Nephron progenitor cell (in vitro differentiated cells): Measurements from ENCODE around the gene PAK2.
"Not testable (repeated sequence)": the region's sequence is repeated elsewhere in the genome, so short reads cannot be mapped to it uniquely, and the experiment has no call there.

ENCODE experiments used
- DNase-seq: peaks from one replicate; pipeline ENCODE4 v3.0.0; 2021
- H3K27ac Mint-ChIP-seq: 2 replicates; pipeline ENCODE4 v1.8.0; 2021; ENCODE audit warnings: mild to moderate bottlenecking, moderate library complexity, mixed read lengths
- H3K27me3 Mint-ChIP-seq: 2 replicates; pipeline ENCODE4 v1.8.0; 2021; ENCODE audit warnings: mild to moderate bottlenecking, low read depth, mixed read lengths; ENCODE audit not compliant: poor library complexity
- H3K36me3 Mint-ChIP-seq: 2 replicates; pipeline ENCODE4 v1.8.0; 2021; ENCODE audit warnings: low read depth, mixed read lengths
- H3K4me1 Mint-ChIP-seq: 2 replicates; pipeline ENCODE4 v1.8.0; 2021; ENCODE audit warnings: mixed read lengths
- H3K4me3 Mint-ChIP-seq: 2 replicates; pipeline ENCODE4 v1.8.0; 2021; ENCODE audit warnings: mild to moderate bottlenecking, moderate library complexity, mixed read lengths
- H3K9me3 Mint-ChIP-seq: 2 replicates; pipeline ENCODE4 v1.8.0; 2021; ENCODE audit warnings: mild to moderate bottlenecking, moderate library complexity, mixed read lengths
- TF ChIP-seq, protein P1 (sequence below): fragments of 200-600 bp; sonication (generic); IDR thresholded peaks from 2 replicates; pipeline ENCODE4 v1.5.0; 2021; ENCODE audit warnings: antibody characterized with exemption

The PAK2 gene

DNA sequence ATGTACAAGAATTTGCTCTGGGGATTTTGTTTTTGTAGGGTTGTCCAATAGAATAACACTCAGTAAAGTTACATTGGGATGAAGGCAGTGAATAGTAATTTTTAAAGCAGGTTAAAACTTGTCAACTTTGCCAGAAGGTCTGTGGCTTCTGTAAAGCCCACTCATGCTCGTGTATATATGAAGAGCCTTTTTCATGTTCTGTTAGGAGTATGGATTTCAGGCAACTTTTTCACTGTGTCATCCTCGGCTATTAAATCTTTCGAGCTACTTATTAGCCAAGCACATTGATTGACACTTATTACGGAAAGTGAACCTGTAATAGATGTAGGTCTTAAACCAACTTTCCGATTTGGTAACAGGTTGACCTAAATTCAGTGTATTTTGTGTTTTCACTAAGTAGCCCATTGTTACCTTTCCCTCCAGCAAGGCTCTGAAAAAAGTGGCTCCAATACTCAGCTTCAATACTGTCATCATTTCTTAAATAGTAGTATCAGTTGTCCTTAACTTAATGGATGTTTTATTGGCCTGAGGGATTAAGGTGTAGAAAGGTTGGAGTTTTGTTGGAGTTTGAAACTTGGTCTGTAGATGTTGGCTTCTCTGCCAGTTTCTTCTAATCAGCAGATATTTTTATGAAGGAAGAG lies 1.7 kb downstream of the PAK2 start:
- H3K27ac Mint-ChIP-seq, result peak overlapping the region; percentile 100
- peaks cover 33% of the 10 kb centered on the region for H3K9me3 Mint-ChIP-seq
- TF ChIP-seq, protein P1, sequence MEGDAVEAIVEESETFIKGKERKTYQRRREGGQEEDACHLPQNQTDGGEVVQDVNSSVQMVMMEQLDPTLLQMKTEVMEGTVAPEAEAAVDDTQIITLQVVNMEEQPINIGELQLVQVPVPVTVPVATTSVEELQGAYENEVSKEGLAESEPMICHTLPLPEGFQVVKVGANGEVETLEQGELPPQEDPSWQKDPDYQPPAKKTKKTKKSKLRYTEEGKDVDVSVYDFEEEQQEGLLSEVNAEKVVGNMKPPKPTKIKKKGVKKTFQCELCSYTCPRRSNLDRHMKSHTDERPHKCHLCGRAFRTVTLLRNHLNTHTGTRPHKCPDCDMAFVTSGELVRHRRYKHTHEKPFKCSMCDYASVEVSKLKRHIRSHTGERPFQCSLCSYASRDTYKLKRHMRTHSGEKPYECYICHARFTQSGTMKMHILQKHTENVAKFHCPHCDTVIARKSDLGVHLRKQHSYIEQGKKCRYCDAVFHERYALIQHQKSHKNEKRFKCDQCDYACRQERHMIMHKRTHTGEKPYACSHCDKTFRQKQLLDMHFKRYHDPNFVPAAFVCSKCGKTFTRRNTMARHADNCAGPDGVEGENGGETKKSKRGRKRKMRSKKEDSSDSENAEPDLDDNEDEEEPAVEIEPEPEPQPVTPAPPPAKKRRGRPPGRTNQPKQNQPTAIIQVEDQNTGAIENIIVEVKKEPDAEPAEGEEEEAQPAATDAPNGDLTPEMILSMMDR, result no peak
- H3K4me1 Mint-ChIP-seq, result peaks cover 16% of the 10 kb centered on the region
- no peaks in the 10 kb centered on the region for H3K27me3 Mint-ChIP-seq
- DNase-seq, result no peak
- H3K4me3 Mint-ChIP-seq, result peak overlapping the region; percentile 100
- H3K36me3 Mint-ChIP-seq, result peaks cover 46% of the 10 kb centered on the region

DNA sequence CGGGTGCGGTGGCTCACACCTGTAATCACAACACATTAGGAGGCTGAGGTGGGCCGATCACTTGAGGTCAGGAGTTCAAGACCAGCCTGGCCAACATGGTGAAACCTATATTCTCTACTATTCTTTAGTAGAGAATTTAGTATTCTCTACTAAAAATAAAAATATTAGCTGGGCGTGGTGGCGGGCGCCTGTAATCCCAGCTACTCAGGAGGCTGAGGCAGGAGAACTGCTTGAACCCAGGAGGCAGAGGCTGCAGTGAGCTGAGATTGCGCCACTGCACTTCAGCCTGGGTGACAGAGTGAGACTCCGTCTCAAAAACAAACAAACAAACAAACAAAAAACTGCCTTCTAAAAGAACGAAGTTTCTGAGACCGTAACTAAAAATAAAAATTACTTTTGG lies 3.9 kb downstream of the PAK2 start:
- Mint-ChIP-seq H3K36me3 (peaks cover 54% of the 10 kb centered on the region), H3K9me3 (peaks cover 40% of the 10 kb centered on the region), H3K4me1 (peaks cover 16% of the 10 kb centered on the region)
- not testable (repeated sequence) for H3K27me3 Mint-ChIP-seq, H3K27ac Mint-ChIP-seq, H3K4me3 Mint-ChIP-seq, DNase-seq

DNA sequence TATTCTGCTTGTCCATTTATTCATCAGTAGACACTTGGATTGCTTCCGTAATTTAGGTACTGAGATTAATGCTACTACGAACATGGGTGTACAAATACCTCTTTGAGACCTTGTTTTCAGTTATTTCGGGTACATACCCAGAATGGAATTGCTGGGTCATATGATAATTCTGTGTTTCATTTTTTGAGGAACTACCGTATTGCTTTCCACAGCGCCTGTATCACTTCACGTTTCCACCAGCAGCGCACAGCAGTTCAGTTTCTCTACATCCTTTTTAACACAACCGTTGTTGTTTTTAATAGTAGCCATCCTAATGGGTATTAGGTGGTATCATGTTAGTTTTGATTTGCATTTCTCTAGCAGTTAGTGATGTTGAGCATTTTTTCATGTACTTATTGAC lies 9.5 kb downstream of the PAK2 start:
- no peak for DNase-seq
- no peaks in the 10 kb centered on the region for H3K4me1 Mint-ChIP-seq
- no peak overlapping the region for H3K27ac Mint-ChIP-seq
- H3K27me3 Mint-ChIP-seq, result no peaks in the 10 kb centered on the region
- peaks cover 93% of the 10 kb centered on the region for H3K36me3 Mint-ChIP-seq
- H3K9me3 Mint-ChIP-seq, result peaks cover 78% of the 10 kb centered on the region
- TF ChIP-seq, protein P1, result no peak
- H3K4me3 Mint-ChIP-seq, result no peak overlapping the region

DNA sequence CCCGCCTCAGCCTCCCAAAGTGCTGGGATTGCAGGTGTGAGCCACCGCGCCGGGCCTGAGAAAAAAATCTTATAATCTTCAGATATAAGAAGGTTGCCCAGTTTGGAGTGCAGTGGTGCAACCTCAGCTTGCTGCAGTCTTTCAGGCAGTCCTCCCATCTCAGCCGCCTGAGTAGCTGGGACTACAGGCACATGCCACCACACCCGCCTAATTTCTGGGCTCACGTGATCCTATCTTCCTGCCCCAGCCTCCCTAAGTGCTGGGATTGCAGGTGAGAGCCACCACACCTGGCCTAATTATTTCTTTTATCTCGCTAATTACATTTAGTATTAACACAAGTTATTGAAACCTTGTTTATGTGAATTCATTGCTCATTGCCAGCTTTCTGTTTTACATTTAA lies 13.5 kb downstream of the PAK2 start:
- H3K27ac Mint-ChIP-seq, result no peak overlapping the region
- H3K27me3 Mint-ChIP-seq, result no peaks in the 10 kb centered on the region
- no peaks in the 10 kb centered on the region for H3K4me1 Mint-ChIP-seq
- DNase-seq, result no peak
- peaks cover 95% of the 10 kb centered on the region for H3K36me3 Mint-ChIP-seq
- H3K4me3 Mint-ChIP-seq, result no peak overlapping the region
- peaks cover 80% of the 10 kb centered on the region for H3K9me3 Mint-ChIP-seq
- TF ChIP-seq, protein P1, result no peak

DNA sequence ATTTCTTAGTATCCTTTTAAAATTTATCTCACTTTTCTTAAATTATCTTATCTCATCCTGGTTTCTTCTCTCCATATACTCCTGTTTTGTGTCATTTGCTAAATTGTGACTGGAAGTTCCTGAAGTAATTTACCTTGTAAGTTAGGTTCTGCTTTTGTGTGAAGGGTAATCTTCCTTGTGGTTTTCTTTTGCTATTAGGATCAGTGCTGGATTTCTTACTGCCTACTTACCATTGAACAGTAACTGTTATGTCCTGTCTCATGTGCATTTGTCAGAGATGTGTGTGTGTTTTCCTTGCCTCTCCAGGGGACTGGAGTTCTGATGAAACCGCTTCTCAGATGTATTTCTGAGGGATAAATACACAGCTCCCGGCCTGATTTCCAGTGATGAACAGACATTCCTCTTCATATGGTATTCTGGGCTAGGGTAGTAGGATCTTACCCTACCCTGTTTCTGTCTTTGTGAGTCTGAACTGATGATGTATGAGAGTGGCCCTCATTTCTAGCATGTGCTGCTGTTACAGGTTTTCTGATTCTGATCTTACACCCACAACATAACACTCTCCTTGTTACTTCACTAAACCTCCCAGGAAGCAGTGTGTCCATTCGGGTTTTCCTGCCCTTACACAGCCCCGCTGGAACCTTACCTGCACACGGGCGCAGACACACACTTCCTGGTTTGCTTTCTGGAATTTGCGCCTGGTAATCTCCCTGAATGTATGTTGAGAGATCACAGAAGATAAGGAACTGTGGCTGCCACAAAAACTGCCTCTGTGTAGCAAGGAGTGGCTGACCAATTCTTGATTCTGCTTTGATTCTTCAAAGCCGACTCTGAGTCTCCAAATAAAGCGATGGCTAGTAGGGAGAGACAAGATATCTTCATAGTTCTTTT lies 14.7 kb downstream of the PAK2 start:
- no peak for DNase-seq
- H3K9me3 Mint-ChIP-seq, result peaks cover 77% of the 10 kb centered on the region
- peak overlapping the region; percentile 68 for H3K27ac Mint-ChIP-seq
- peaks cover 95% of the 10 kb centered on the region for H3K36me3 Mint-ChIP-seq
- H3K4me1 Mint-ChIP-seq, result no peaks in the 10 kb centered on the region
- H3K4me3 Mint-ChIP-seq, result no peak overlapping the region
- no peaks in the 10 kb centered on the region for H3K27me3 Mint-ChIP-seq
- TF ChIP-seq, protein P1, result no peak

DNA sequence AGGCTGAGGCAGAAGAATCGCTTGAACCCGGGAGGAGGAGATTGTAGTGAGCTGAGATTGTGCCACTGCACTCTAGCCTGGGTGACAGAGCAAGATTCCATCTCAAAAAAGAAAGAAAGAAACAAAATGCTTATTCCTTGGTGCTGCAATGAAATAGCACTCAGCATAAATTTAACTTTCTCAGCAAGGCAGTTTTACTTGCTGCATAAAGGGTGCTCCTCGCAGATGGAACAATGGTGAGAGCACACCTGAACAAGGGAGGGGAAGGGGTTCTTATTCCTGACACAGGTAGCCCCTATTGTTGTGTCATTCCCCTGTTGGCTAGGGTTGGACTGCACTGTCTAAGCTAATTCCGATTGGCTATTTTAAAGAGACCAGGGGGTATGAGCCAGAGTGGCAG lies 17.1 kb downstream of the PAK2 start:
- H3K27me3 Mint-ChIP-seq, result no peaks in the 10 kb centered on the region
- no peaks in the 10 kb centered on the region for H3K4me1 Mint-ChIP-seq
- H3K36me3 Mint-ChIP-seq, result peaks cover 89% of the 10 kb centered on the region
- no peak overlapping the region for H3K27ac Mint-ChIP-seq
- TF ChIP-seq, protein P1, result no peak
- H3K4me3 Mint-ChIP-seq, result no peak overlapping the region
- peaks cover 77% of the 10 kb centered on the region for H3K9me3 Mint-ChIP-seq
- no peak for DNase-seq
